Fibroblast of the aortic adventitia (primary cell): ENCODE measurements around the gene DRD4. TPM values are rescaled to one million over a fixed set of nuclear protein-coding genes. Genes with fewer than 3 reads are reported as not detected.

Experiments used
- DNase-seq: peaks from one replicate; pipeline ENCODE4 v3.0.0-alpha.2; 2010; ENCODE audit warnings: low read depth
- H3K4me3 ChIP-seq: 2 replicates; pipeline ENCODE4 v1.5.1; 2011; ENCODE audit warnings: low read depth, mild to moderate bottlenecking, control low read depth, low read length, moderate library complexity
- total RNA-seq: library from RNA; depleted of rRNA; stranded (reverse); fragments of >200 nt; gene quantifications from 2 replicates; pipeline ENCODE4 v1.2.3, GENCODE V29; 2012; ENCODE audit warnings: low replicate concordance
- TF ChIP-seq, protein P1 (sequence below): IDR thresholded peaks from 2 replicates; pipeline ENCODE4 v1.5.1; 2011; ENCODE audit warnings: mild to moderate bottlenecking, low read length, control low read depth, inconsistent platforms; ENCODE audit not compliant: insufficient read depth

The DRD4 gene
- total RNA-seq, 1 donor: 0.09 TPM

DNA sequence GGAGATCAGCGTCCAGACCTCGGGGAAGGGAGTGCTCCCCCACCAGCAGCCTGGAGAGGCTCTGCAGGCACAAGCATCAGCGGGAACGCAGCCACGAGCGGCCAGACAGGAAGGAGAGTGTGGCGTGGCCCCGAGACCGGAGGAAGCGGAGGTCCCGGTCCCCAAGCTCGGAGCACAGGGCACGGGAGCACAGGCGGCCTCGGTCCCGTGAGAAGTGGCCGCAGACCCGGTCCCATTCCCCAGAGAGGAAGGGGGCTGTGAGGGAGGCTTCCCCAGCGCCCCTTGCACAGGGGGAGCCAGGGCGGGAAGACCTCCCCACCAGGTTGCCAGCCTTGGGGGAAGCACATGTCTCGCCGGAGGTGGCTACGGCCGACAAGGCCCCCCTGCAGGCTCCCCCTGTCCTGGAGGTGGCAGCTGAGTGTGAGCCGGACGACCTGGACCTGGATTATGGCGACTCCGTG is 28.2 kb upstream of the DRD4 start:
- TF ChIP-seq, protein P1, sequence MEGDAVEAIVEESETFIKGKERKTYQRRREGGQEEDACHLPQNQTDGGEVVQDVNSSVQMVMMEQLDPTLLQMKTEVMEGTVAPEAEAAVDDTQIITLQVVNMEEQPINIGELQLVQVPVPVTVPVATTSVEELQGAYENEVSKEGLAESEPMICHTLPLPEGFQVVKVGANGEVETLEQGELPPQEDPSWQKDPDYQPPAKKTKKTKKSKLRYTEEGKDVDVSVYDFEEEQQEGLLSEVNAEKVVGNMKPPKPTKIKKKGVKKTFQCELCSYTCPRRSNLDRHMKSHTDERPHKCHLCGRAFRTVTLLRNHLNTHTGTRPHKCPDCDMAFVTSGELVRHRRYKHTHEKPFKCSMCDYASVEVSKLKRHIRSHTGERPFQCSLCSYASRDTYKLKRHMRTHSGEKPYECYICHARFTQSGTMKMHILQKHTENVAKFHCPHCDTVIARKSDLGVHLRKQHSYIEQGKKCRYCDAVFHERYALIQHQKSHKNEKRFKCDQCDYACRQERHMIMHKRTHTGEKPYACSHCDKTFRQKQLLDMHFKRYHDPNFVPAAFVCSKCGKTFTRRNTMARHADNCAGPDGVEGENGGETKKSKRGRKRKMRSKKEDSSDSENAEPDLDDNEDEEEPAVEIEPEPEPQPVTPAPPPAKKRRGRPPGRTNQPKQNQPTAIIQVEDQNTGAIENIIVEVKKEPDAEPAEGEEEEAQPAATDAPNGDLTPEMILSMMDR: no peak
- DNase-seq: no peak

DNA sequence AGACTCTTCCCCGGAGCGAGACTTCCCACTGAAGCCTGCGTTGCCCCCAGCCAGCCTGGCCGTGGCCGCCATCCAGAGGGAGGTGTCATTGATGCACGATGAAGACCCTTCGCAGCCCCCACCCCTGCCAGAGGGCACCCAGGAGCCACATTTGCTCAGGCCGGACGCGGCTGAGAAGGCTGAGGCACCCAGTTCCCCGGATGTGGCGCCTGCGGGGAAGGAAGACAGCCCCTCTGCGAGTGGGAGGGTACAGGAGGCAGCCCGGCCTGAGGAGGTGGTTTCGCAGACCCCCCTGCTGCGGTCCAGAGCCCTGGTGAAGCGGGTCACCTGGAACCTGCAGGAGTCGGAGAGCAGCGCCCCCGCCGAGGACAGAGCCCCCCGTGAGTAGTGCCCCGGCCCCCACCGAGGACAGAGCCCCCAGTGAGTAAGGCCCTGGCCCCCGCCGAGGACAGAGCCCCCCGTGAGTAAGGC is 27.7 kb upstream of the DRD4 start:
- DNase-seq: no peak

More for the DNA sequence above, 28.2 kb upstream of the DRD4 start:
- no peak overlapping the region for H3K4me3 ChIP-seq

DNA sequence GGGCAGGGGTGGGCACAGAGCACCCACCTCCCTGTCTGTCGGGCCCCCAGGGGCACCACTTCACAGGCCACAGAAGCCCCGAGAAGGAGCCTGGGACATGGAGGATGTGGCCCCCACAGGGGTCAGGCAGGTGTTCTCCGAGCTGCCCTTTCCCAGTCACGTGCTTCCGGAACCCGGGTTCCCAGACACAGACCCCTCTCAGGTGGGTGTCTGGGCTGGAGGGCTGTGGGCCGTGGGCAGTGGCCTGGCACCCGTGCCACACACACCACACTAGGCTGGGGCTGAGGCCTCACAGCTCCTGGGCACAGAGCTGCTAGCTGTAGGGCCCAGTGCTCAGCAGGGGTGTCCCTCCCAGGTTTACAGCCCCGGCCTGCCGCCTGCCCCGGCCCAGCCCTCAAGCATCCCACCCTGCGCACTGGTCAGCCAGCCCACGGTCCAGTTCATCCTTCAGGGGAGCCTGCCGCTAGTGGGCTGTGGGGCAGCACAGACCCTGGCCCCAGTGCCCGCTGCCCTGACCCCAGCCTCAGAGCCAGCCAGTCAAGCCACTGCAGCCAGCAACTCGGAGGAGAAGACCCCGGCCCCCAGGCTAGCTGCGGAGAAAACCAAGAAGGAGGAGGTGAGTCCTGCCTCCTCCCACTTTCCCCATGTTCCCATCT is 26.8 kb upstream of the DRD4 start:
- no peak for DNase-seq
- H3K4me3 ChIP-seq: no peak overlapping the region
- TF ChIP-seq, protein P1: no peak

More for the DNA sequence above, 27.7 kb upstream of the DRD4 start:
- TF ChIP-seq, protein P1: no peak
- H3K4me3 ChIP-seq: no peak overlapping the region

DNA sequence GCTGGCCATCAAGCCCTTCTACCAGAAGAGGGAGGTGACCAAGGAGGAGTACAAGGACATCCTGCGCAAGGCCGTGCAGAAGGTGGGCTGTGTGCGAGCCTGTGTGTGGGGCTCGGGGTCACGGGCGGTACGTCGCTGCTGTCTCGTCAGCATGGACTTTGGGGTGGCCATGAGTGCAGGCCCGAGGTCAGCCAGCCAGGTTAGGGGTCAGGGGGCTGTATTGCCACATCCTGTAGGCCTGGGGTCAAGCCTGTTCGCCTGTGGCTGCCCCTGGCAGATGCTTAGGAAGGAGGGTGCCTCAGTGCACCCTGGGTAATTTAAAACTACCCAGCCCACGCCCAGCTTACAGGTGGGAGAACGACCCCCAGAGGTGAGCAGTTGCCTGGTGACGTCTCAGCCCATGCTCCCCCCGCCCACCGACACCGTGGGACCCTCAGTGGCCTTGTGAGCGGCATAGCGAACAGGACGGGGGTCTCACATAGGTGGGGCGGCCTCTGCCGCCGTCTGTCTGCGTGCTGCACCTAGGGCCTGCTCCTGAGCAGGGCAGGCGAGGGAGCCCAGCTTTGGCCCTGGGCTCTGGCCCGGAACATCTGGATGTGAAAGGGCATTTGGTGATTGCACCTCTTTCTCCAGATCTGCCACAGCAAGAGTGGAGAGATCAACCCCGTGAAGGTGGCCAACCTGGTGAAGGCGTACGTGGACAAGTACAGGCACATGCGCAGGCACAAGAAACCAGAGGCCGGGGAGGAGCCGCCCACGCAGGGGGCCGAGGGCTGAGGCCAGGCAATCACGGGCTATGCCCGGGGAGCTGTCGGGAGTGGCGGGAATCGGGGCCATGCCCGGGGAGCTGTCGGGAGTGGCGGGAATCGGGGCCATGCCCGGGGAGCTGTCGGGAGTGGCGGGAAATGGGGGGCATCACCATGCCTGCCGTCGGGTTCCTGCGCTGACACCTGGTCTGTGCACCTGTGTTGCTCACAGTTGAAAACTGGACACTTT is 25.8 kb upstream of the DRD4 start:
- TF ChIP-seq, protein P1: no peak
- DNase-seq: no peak
- no peak overlapping the region for H3K4me3 ChIP-seq

DNA sequence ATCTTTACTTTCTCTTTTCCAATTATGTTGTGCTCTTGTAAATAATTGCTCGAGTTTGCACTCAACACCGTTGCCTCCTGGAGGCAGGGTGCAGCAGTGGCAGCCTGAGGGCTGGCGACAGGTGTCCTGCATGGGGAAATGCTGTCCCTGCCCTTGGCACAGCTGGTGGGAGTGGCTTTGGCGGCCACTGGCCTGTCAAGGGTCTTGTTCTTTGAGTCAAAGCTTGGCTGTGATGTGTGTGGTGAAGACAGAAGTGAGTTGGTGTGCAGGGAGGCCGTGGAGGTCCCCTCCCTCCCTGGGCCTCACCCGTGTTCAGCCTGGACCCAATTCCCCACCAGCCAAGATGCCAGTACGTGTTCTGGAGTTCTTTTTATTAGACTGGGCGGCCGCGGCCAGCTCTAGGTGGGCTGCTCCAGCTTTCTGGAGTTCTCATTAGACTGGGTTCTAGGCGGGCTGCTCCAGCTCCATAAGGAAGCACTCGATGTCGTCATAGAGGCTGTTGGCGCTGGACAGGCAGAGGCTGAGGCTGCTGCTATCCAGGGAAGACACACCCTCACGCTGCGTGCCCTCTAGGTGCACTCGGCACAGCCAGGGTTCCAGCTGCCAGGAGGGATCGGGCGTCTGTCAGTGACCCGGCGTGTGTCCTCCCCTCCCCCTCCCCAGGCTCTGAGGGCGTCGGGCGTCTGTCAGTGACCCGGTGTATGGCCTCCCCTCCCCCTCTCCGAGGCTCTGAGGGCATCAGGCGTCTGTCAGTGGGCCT is 24.7 kb upstream of the DRD4 start:
- no peak for DNase-seq
- TF ChIP-seq, protein P1: peak; percentile 20
- H3K4me3 ChIP-seq: no peak overlapping the region

DNA sequence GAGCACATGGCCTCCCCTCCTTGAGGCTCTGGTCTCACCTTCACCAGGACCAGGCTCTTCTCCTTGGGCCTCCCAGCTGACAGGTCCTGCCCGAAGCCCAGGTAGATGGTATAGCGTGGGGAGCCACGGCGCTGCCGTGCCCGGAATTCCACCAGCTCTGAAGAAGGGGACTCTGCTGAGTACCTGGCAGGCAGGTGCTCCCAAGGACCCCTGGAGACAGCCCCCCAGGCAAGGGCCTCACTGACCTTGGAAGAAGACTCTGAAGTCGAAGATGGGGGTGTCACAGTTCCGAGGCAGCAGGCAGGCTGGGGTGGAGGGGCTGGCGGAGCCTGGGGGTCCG is 24.1 kb upstream of the DRD4 start:
- no peak for DNase-seq
- TF ChIP-seq, protein P1: no peak
- H3K4me3 ChIP-seq: no peak overlapping the region
